ENCODE data around the gene TMIGD1.

- no peak for TF ChIP-seq ZC3H10 (CRISPR knock-in tag; IDR thresholded peaks at IDR 0.05)
- TF ChIP-seq RARB (CRISPR knock-in tag; IDR thresholded peaks at IDR 0.05) = no peak
- TF ChIP-seq ZNF8 (CRISPR knock-in tag; IDR thresholded peaks at IDR 0.05) = no peak
- TF ChIP-seq CSRNP3 (CRISPR knock-in tag; IDR thresholded peaks at IDR 0.05) = no peak
- TF ChIP-seq GLIS3 (CRISPR knock-in tag; IDR thresholded peaks at IDR 0.05) = no peak
- TF ChIP-seq CREB5 (CRISPR knock-in tag; IDR thresholded peaks at IDR 0.05; ENCODE audit: low read depth) = no peak
- no peak for TF ChIP-seq ZFP3 (CRISPR knock-in tag; IDR thresholded peaks at IDR 0.05)
These were observed 42.9 kb downstream of the TMIGD1 start for GRCh38 chr17:30290696-30291542.
